ENCODE measurements around the gene SCCPDH. TPM values are rescaled to one million over a fixed set of nuclear protein-coding genes. Genes with fewer than 3 reads are reported as not detected.

Gene SCCPDH
- total and polyA plus RNA-seq, 2 donors = 19.3 to 42.7 TPM

DNA sequence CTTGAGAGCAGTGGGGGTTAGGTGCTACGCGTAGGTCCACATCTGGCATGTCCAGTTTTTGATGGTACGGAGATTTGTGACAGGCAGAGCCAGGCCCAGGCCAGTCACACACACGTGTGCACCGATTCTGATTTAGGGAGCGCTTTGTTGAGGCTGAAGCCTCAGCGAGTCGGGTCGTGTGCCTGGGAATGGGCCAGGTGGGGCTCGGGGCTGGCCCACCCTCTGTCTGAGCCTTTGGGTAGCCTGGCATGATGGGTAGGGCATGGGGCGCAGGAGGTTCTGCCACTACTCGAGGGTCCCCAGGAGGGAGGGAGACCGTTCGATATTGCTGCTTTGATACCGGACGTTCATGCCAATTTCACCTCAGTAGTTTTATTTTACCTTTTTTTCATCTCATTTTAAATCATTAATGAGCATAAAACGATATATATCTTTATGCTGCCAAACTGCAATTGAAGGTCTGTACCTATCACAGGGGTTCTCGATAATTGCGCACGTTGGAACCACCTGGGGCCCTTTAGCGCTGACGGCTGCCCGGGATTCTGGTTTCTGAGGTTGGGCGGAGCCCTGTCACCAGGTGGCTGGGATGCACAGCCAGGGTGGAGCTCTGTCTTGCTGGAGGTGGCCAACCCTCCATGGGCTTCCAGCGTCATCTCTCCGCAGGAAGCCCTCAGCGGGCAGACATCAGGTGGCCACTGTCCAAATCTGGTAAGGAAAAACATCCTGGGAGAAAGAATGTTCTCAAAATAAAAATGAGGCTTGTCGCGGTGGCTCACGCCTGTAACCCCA lies 71.9 kb downstream of the SCCPDH start:
- 95% methylated on average over 30 of the region's 30 CpGs for WGBS
- peaks cover 0 to 12% of the 10 kb centered on the region in 2 donors for H3K9me3 ChIP-seq (ENCODE audit: control insufficient read depth in 2 of 2, insufficient read depth in 1 of 2, low read length in 1 of 2)
- H3K27me3 ChIP-seq (ENCODE audit: control insufficient read depth in 2 of 2, insufficient read depth in 1 of 2, low read length in 1 of 2) = no peaks in the 10 kb centered on the region

DNA sequence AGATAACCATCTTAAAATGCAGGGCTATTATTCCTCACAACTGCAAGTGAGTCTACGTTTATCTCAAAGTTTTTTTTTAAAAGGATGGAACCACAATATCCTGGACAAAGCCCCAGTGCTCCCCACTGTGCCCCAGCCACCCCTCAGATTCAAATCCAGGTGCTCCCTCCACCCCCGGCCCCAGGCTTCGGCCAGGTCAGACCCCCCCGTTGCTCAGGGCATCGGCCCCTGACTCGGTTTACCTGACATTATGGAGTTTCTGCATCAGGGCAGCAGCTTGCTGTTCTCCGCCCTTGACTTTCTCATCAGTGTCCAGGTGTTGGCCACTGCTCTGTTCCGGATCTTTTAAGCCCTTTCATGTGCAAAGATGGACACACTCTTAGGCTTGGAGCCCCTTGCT lies 72.9 kb downstream of the SCCPDH start:
- H3K27me3 ChIP-seq (ENCODE audit: control insufficient read depth in 2 of 2, insufficient read depth in 1 of 2, low read length in 1 of 2) = no peaks in the 10 kb centered on the region
- H3K27ac ChIP-seq (ENCODE audit: low read depth in 1 of 2, low read length in 1 of 2) = no peak overlapping the region
- H3K36me3 ChIP-seq (ENCODE audit: control insufficient read depth in 2 of 2, insufficient read depth in 2 of 2, low read length in 1 of 2) = no peaks in the 10 kb centered on the region
- H3K4me3 ChIP-seq (ENCODE audit: low read length in 2 of 2) = no peak overlapping the region
- peaks cover 0 to 3% of the 10 kb centered on the region in 2 donors for H3K4me1 ChIP-seq (ENCODE audit: control insufficient read depth in 2 of 2, insufficient read depth in 2 of 2, low read length in 2 of 2)
- WGBS = 90% methylated on average over 8 of the region's 8 CpGs
- DNase-seq (ENCODE audit: low read depth in 6 of 9, low spot score in 9 of 9) = no peak
- H3K9me3 ChIP-seq (ENCODE audit: control insufficient read depth in 2 of 2, insufficient read depth in 1 of 2, low read length in 1 of 2) = peaks cover 0 to 12% of the 10 kb centered on the region in 2 donors

More for the DNA sequence above, 71.9 kb downstream of the SCCPDH start:
- no peak overlapping the region for H3K4me3 ChIP-seq (ENCODE audit: low read length in 2 of 2)
- DNase-seq (ENCODE audit: low read depth in 6 of 9, low spot score in 9 of 9) = no peak
- H3K4me1 ChIP-seq (ENCODE audit: control insufficient read depth in 2 of 2, insufficient read depth in 2 of 2, low read length in 2 of 2) = peaks cover 0 to 3% of the 10 kb centered on the region in 2 donors
- no peak overlapping the region for H3K27ac ChIP-seq (ENCODE audit: low read depth in 1 of 2, low read length in 1 of 2)
- no peaks in the 10 kb centered on the region for H3K36me3 ChIP-seq (ENCODE audit: control insufficient read depth in 2 of 2, insufficient read depth in 2 of 2, low read length in 1 of 2)

DNA sequence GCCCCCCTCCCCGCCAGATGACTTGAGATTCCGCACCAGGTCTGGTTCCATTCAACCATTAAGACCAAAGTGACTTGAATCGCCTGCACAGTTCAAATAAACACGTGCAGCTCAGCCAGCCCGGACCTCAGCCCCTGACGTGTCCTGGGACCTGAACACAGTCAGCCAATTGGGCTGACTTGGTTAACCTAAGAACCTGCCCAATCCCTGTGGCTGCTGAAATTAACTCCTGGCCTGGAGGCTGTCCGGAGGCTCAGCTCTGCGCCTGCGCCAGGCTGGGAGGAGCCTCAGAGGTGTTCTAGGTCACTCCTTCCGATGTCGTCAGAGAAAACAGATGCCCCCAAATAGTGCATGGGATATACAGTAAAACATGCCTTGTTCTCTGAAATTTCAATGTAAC lies 73.4 kb downstream of the SCCPDH start:
- H3K27me3 ChIP-seq (ENCODE audit: control insufficient read depth in 2 of 2, insufficient read depth in 1 of 2, low read length in 1 of 2) = no peaks in the 10 kb centered on the region

GRCh38 chr1:246798107-246798506 lies 73.9 kb downstream of the SCCPDH start:
- Histone ChIP-seq H3K27ac (ENCODE audit: low read depth in 1 of 2, low read length in 1 of 2) (no peak overlapping the region), H3K4me3 (ENCODE audit: low read length in 2 of 2) (no peak overlapping the region), H3K4me1 (ENCODE audit: control insufficient read depth in 2 of 2, insufficient read depth in 2 of 2, low read length in 2 of 2) (peaks cover 0 to 3% of the 10 kb centered on the region in 2 donors), H3K27me3 (ENCODE audit: control insufficient read depth in 2 of 2, insufficient read depth in 1 of 2, low read length in 1 of 2) (no peaks in the 10 kb centered on the region), H3K9me3 (ENCODE audit: control insufficient read depth in 2 of 2, insufficient read depth in 1 of 2, low read length in 1 of 2) (peaks cover 0 to 12% of the 10 kb centered on the region in 2 donors), H3K36me3 (ENCODE audit: control insufficient read depth in 2 of 2, insufficient read depth in 2 of 2, low read length in 1 of 2) (no peaks in the 10 kb centered on the region)
- DNase-seq (ENCODE audit: low read depth in 6 of 9, low spot score in 9 of 9) = no peak
- whole genome bisulfite sequencing = 93% methylated on average over 4 of the region's 4 CpGs

More for the DNA sequence above, 73.4 kb downstream of the SCCPDH start:
- no peak overlapping the region for H3K4me3 ChIP-seq (ENCODE audit: low read length in 2 of 2)
- WGBS = 97% methylated on average over 11 of the region's 11 CpGs
- no peaks in the 10 kb centered on the region for H3K36me3 ChIP-seq (ENCODE audit: control insufficient read depth in 2 of 2, insufficient read depth in 2 of 2, low read length in 1 of 2)
- no peak for DNase-seq (ENCODE audit: low read depth in 6 of 9, low spot score in 9 of 9)
- no peak overlapping the region for H3K27ac ChIP-seq (ENCODE audit: low read depth in 1 of 2, low read length in 1 of 2)
- peaks cover 0 to 3% of the 10 kb centered on the region in 2 donors for H3K4me1 ChIP-seq (ENCODE audit: control insufficient read depth in 2 of 2, insufficient read depth in 2 of 2, low read length in 2 of 2)
- H3K9me3 ChIP-seq (ENCODE audit: control insufficient read depth in 2 of 2, insufficient read depth in 1 of 2, low read length in 1 of 2) = peaks cover 0 to 12% of the 10 kb centered on the region in 2 donors

DNA sequence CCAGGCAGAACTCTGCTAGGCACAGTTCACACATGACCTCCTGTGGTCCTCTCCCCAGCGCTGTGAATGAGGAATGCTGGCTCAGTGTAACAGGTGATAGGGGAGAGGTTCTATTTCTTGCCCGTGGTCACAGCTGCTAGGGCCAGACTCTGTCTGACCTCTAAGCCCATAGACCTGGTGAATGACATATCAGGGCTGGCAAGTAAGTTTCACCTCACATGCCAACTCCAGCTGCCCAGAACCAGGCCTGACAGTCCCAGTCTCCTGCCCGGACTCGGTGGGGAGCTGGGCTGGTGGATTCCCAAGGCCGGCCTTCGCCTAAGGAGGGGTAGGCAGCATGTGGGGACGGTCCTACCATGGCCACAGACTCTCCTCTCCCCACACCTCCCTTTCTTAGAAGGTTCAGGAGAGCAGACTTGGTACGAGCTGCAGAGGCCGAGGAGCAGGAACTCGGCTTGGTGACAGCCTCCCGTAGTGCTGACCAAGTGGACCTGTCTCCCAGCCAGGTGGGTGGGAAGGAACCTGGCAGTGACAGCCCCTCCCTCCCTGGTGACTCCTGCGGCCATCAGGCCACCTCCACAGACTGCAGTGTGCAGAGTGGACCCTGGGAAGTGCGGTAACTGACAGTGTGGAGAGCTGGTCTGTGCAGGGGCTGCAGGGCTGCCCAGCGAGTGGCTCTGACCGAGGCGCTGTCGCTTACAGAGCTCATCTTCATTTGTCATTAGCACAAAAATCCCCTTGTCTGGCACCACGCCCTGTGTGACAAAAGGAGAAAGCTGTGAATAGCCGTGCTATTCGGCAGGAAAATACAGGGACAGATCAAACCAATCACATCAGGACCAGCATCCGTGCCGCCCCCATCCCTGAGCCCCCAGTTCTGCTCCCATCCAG lies 74.6 kb downstream of the SCCPDH start:
- no peak for DNase-seq (ENCODE audit: low read depth in 6 of 9, low spot score in 9 of 9)
- 93% methylated on average over 22 of the region's 22 CpGs for WGBS
- Histone ChIP-seq H3K9me3 (ENCODE audit: control insufficient read depth in 2 of 2, insufficient read depth in 1 of 2, low read length in 1 of 2) (peaks cover 0 to 17% of the 10 kb centered on the region in 2 donors), H3K27me3 (ENCODE audit: control insufficient read depth in 2 of 2, insufficient read depth in 1 of 2, low read length in 1 of 2) (no peaks in the 10 kb centered on the region), H3K36me3 (ENCODE audit: control insufficient read depth in 2 of 2, insufficient read depth in 2 of 2, low read length in 1 of 2) (no peaks in the 10 kb centered on the region), H3K27ac (ENCODE audit: low read depth in 1 of 2, low read length in 1 of 2) (no peak overlapping the region), H3K4me3 (ENCODE audit: low read length in 2 of 2) (no peak overlapping the region), H3K4me1 (ENCODE audit: control insufficient read depth in 2 of 2, insufficient read depth in 2 of 2, low read length in 2 of 2) (no peaks in the 10 kb centered on the region)

DNA sequence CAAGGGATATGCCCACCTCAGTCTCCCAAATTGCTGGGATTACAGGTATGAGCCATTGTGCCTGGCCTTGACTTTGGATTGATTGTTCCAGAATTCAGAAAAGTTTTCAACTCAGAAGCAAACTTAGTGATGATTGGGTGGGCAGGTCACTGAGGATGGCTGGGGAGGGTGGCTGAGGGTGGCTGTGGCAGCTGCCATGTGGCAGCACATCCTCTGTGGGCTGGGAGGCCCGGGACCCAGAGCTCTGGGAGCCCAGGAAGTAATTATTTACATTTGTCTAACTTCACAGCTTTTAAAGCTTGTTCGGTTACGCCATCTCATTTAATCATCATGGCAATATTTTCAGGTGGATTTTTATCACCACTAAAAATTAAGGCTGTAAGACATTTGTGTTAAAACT lies 76.1 kb downstream of the SCCPDH start:
- peaks cover 0 to 10% of the 10 kb centered on the region in 2 donors for H3K9me3 ChIP-seq (ENCODE audit: control insufficient read depth in 2 of 2, insufficient read depth in 1 of 2, low read length in 1 of 2)
- 78% methylated on average over 3 of the region's 3 CpGs for WGBS
- no peak overlapping the region for H3K27ac ChIP-seq (ENCODE audit: low read depth in 1 of 2, low read length in 1 of 2)
- no peak for DNase-seq (ENCODE audit: low read depth in 6 of 9, low spot score in 9 of 9)
- no peaks in the 10 kb centered on the region for H3K4me1 ChIP-seq (ENCODE audit: control insufficient read depth in 2 of 2, insufficient read depth in 2 of 2, low read length in 2 of 2)
- H3K36me3 ChIP-seq (ENCODE audit: control insufficient read depth in 2 of 2, insufficient read depth in 2 of 2, low read length in 1 of 2) = no peaks in the 10 kb centered on the region
- no peak overlapping the region for H3K4me3 ChIP-seq (ENCODE audit: low read length in 2 of 2)
- H3K27me3 ChIP-seq (ENCODE audit: control insufficient read depth in 2 of 2, insufficient read depth in 1 of 2, low read length in 1 of 2) = no peaks in the 10 kb centered on the region

GRCh38 chr1:246800756-246801155 lies 76.5 kb downstream of the SCCPDH start:
- WGBS = 90% methylated on average over 10 of the region's 10 CpGs
- no peak for DNase-seq (ENCODE audit: low read depth in 6 of 9, low spot score in 9 of 9)

DNA sequence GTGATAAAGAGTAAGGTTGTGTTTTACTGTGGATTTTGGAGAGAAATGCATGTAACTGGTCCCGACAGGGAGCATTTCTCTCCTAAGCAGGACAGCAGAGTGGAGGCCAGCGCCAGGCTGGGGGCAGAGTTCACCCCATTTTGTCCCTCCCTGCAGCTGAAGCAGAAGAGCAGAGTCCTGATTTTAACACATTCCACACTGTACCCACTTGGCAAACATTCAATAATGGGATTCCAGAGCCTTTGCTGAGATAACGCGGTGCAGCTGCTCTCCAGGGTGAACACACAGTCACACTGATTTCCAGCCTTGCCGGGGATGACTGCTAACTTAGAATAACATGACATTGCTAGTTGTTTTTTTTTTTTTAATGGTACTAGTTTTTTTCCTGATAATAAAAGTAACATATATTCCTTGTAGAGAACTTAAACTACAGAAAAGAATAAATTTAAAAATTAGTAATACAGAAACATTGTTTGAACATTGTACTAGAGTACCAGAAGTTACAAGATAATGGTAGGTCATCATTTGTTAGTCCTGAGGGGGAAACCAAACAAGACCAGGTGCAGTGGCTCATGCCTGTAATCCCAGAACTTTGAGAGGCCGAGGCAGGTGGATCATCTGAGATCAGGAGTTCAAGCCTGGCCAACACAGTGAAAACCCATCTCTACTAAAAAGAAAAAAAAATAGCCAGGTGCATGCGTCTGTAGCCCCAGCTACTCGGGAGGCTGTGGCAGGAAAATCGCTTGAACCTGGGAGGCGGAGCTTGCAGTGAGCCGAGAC lies 77.2 kb downstream of the SCCPDH start:
- H3K27me3 ChIP-seq (ENCODE audit: control insufficient read depth in 2 of 2, insufficient read depth in 1 of 2, low read length in 1 of 2) = no peaks in the 10 kb centered on the region
- no peak overlapping the region for H3K4me3 ChIP-seq (ENCODE audit: low read length in 2 of 2)
- H3K36me3 ChIP-seq (ENCODE audit: control insufficient read depth in 2 of 2, insufficient read depth in 2 of 2, low read length in 1 of 2) = no peaks in the 10 kb centered on the region
- DNase-seq (ENCODE audit: low read depth in 6 of 9, low spot score in 9 of 9) = no peak
- no peak overlapping the region for H3K27ac ChIP-seq (ENCODE audit: low read depth in 1 of 2, low read length in 1 of 2)
- 96% methylated on average over 11 of the region's 11 CpGs for WGBS
- H3K4me1 ChIP-seq (ENCODE audit: control insufficient read depth in 2 of 2, insufficient read depth in 2 of 2, low read length in 2 of 2) = no peaks in the 10 kb centered on the region
- peaks cover 0 to 5% of the 10 kb centered on the region in 2 donors for H3K9me3 ChIP-seq (ENCODE audit: control insufficient read depth in 2 of 2, insufficient read depth in 1 of 2, low read length in 1 of 2)

More at GRCh38 chr1:246800756-246801155, 76.5 kb downstream of the SCCPDH start:
- Histone ChIP-seq H3K9me3 (ENCODE audit: control insufficient read depth in 2 of 2, insufficient read depth in 1 of 2, low read length in 1 of 2) (peaks cover 0 to 9% of the 10 kb centered on the region in 2 donors), H3K36me3 (ENCODE audit: control insufficient read depth in 2 of 2, insufficient read depth in 2 of 2, low read length in 1 of 2) (no peaks in the 10 kb centered on the region), H3K27me3 (ENCODE audit: control insufficient read depth in 2 of 2, insufficient read depth in 1 of 2, low read length in 1 of 2) (no peaks in the 10 kb centered on the region), H3K4me3 (ENCODE audit: low read length in 2 of 2) (no peak overlapping the region), H3K4me1 (ENCODE audit: control insufficient read depth in 2 of 2, insufficient read depth in 2 of 2, low read length in 2 of 2) (no peaks in the 10 kb centered on the region), H3K27ac (ENCODE audit: low read depth in 1 of 2, low read length in 1 of 2) (no peak overlapping the region)

Measured in thymus (tissue), 11 donors.